Nephron (organoid): Measurements from ENCODE around the gene TENM4.

Experiments used
- H3K27ac Mint-ChIP-seq, 3 experiments: 2 replicates each; pipeline ENCODE4 v1.8.0; 2020; ENCODE audit warnings: mixed read lengths in 3 of 3, mild to moderate bottlenecking in 2 of 3, moderate library complexity in 1 of 3
- H3K27me3 Mint-ChIP-seq: 2 replicates; pipeline ENCODE4 v1.8.0; 2021; ENCODE audit warnings: low read depth, mild to moderate bottlenecking, moderate library complexity, mixed read lengths
- H3K36me3 Mint-ChIP-seq: 2 replicates; pipeline ENCODE4 v1.8.0; 2020; ENCODE audit warnings: low read depth, mixed read lengths
- H3K4me1 Mint-ChIP-seq: 2 replicates; pipeline ENCODE4 v1.8.0; 2020; ENCODE audit warnings: mixed read lengths
- H3K4me3 Mint-ChIP-seq, 3 experiments: 2 replicates each; pipeline ENCODE4 v1.8.0; 2020; ENCODE audit warnings: mild to moderate bottlenecking in 3 of 3, mixed read lengths in 3 of 3, moderate library complexity in 2 of 3
- H3K9me3 Mint-ChIP-seq: 2 replicates; pipeline ENCODE4 v1.8.0; 2020; ENCODE audit warnings: mixed read lengths
- CTCF ChIP-seq, 3 experiments: fragments of 200-600 bp; sonication (generic); IDR thresholded peaks; one replicate each; pipeline ENCODE4 v1.5.0; 2021; ENCODE audit warnings: antibody characterized with exemption in 3 of 3; ENCODE audit not compliant: unreplicated experiment in 3 of 3

Gene TENM4

GRCh38 chr11:79461666-79462645 is 21.1 kb upstream of the TENM4 start:
- no peaks in the 10 kb centered on the region for H3K9me3 Mint-ChIP-seq
- peaks cover 7% of the 10 kb centered on the region for H3K27me3 Mint-ChIP-seq
- H3K36me3 Mint-ChIP-seq: no peaks in the 10 kb centered on the region
- no peak overlapping the region for H3K27ac Mint-ChIP-seq
- no peak for TF ChIP-seq CTCF (IDR thresholded peaks at IDR 0.05; ENCODE audit: unreplicated experiment in 3 of 3)
- no peaks in the 10 kb centered on the region for H3K4me1 Mint-ChIP-seq
- no peak overlapping the region for H3K4me3 Mint-ChIP-seq

- H3K27me3 Mint-ChIP-seq: peaks cover 7% of the 10 kb centered on the region
- H3K4me1 Mint-ChIP-seq: peaks cover 7% of the 10 kb centered on the region
- H3K27ac Mint-ChIP-seq: no peak overlapping the region
- H3K9me3 Mint-ChIP-seq: no peaks in the 10 kb centered on the region
- no peaks in the 10 kb centered on the region for H3K36me3 Mint-ChIP-seq
- H3K4me3 Mint-ChIP-seq: no peak overlapping the region
- peak; percentile 57 to 67 (median 60) for TF ChIP-seq CTCF (IDR thresholded peaks at IDR 0.05; ENCODE audit: unreplicated experiment in 3 of 3)
Observed at GRCh38 chr11:79461144-79461543, 20.3 kb upstream of the TENM4 start.

- Mint-ChIP-seq H3K9me3 (no peaks in the 10 kb centered on the region), H3K27me3 (no peaks in the 10 kb centered on the region), H3K4me1 (peaks cover 12% of the 10 kb centered on the region), H3K4me3 (no peak overlapping the region), H3K36me3 (no peaks in the 10 kb centered on the region), H3K27ac (no peak overlapping the region)
- TF ChIP-seq CTCF (IDR thresholded peaks at IDR 0.05; ENCODE audit: unreplicated experiment in 3 of 3): no peak
Observed at GRCh38 chr11:79458709-79459108, 17.9 kb upstream of the TENM4 start.

GRCh38 chr11:79456501-79456900 is 15.7 kb upstream of the TENM4 start:
- Mint-ChIP-seq H3K4me3 (no peak overlapping the region), H3K27ac (peak overlapping the region in 2 of 3 experiments; percentile 14 to 74), H3K4me1 (peaks cover 12% of the 10 kb centered on the region), H3K36me3 (no peaks in the 10 kb centered on the region), H3K9me3 (no peaks in the 10 kb centered on the region), H3K27me3 (no peaks in the 10 kb centered on the region)
- TF ChIP-seq CTCF (IDR thresholded peaks at IDR 0.05; ENCODE audit: unreplicated experiment in 3 of 3): no peak

- H3K9me3 Mint-ChIP-seq: no peaks in the 10 kb centered on the region
- H3K4me3 Mint-ChIP-seq: no peak overlapping the region
- H3K27ac Mint-ChIP-seq: no peak overlapping the region
- no peaks in the 10 kb centered on the region for H3K27me3 Mint-ChIP-seq
- peaks cover 12% of the 10 kb centered on the region for H3K4me1 Mint-ChIP-seq
- H3K36me3 Mint-ChIP-seq: no peaks in the 10 kb centered on the region
- no peak for TF ChIP-seq CTCF (IDR thresholded peaks at IDR 0.05; ENCODE audit: unreplicated experiment in 3 of 3)
Observed at GRCh38 chr11:79453617-79454016, 12.8 kb upstream of the TENM4 start.

- no peaks in the 10 kb centered on the region for H3K9me3 Mint-ChIP-seq
- no peaks in the 10 kb centered on the region for H3K36me3 Mint-ChIP-seq
- no peak for TF ChIP-seq CTCF (IDR thresholded peaks at IDR 0.05; ENCODE audit: unreplicated experiment in 3 of 3)
- H3K4me1 Mint-ChIP-seq: no peaks in the 10 kb centered on the region
- peaks cover 6% of the 10 kb centered on the region for H3K27me3 Mint-ChIP-seq
- H3K4me3 Mint-ChIP-seq: no peak overlapping the region
- H3K27ac Mint-ChIP-seq: no peak overlapping the region
Observed at GRCh38 chr11:79449040-79449439, 8.2 kb upstream of the TENM4 start.
